ENCODE results near the gene SF3B5.
"Not testable (repeated sequence)": the region's sequence is repeated elsewhere in the genome, so short reads cannot be mapped to it uniquely, and the experiment has no call there.

SF3B5 gene

DNA sequence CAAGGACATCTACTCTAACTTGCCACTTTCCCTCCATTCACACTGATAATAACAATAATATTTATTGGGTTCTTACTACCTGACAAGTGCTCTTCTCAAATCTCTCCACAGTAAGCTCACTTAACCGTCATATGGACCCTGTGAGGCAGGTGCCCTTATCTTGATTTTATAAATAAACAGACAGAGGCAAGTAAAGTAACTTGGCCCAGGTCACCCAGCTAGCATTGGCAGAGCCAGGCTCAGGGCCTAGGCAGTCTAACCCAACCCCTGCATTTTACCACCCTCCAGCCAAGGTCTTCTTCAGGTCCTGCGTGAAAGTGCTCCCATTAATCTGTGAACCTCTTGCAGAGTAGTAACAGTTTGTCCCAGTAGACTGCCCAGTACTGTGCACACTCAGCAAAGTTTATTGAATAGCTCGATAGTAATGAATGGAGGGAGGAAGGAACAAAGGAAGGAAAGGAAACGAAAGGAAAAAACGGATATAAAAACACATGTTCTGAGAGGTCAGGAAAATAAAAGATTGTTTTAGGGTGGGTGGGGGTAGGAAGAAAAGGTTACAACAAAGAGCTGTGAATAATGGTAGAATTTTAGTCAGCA, 38.0 kb upstream of the SF3B5 start:
- Histone ChIP-seq H3K27ac (ENCODE audit: low read depth, low read length) (no peak overlapping the region), H3K4me3 (ENCODE audit: low read length) (no peak overlapping the region), H3K79me2 (ENCODE audit: control insufficient read depth, low read length) (no peaks in the 10 kb centered on the region), H4K20me1 (ENCODE audit: control insufficient read depth, insufficient read depth, low read depth, low read length) (no peaks in the 10 kb centered on the region), H3K36me3 (ENCODE audit: control insufficient read depth, low read length) (no peaks in the 10 kb centered on the region), H3K4me1 (ENCODE audit: control insufficient read depth, low read length) (no peaks in the 10 kb centered on the region), H3F3A (ENCODE audit: control insufficient read depth, insufficient read depth) (no peaks in the 10 kb centered on the region), H3K9me3 (ENCODE audit: control insufficient read depth, insufficient read depth, low read length) (no peaks in the 10 kb centered on the region), H3K9me2 (replicated peaks; ENCODE audit: control insufficient read depth, low read length) (no peaks in the 10 kb centered on the region), H3K27me3 (ENCODE audit: control insufficient read depth, low read length) (peaks cover 9% of the 10 kb centered on the region), H3K4me2 (ENCODE audit: low read length) (no peak overlapping the region)
- no peak for TF ChIP-seq EZH2phosphoT487 (IDR thresholded peaks at IDR 0.05; ENCODE audit: borderline replicate concordance, low read length)
- TF ChIP-seq, protein P1, sequence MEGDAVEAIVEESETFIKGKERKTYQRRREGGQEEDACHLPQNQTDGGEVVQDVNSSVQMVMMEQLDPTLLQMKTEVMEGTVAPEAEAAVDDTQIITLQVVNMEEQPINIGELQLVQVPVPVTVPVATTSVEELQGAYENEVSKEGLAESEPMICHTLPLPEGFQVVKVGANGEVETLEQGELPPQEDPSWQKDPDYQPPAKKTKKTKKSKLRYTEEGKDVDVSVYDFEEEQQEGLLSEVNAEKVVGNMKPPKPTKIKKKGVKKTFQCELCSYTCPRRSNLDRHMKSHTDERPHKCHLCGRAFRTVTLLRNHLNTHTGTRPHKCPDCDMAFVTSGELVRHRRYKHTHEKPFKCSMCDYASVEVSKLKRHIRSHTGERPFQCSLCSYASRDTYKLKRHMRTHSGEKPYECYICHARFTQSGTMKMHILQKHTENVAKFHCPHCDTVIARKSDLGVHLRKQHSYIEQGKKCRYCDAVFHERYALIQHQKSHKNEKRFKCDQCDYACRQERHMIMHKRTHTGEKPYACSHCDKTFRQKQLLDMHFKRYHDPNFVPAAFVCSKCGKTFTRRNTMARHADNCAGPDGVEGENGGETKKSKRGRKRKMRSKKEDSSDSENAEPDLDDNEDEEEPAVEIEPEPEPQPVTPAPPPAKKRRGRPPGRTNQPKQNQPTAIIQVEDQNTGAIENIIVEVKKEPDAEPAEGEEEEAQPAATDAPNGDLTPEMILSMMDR (IDR thresholded peaks at IDR 0.05; ENCODE audit: low read depth, low read length, poor library complexity, severe bottlenecking): no peak

DNA sequence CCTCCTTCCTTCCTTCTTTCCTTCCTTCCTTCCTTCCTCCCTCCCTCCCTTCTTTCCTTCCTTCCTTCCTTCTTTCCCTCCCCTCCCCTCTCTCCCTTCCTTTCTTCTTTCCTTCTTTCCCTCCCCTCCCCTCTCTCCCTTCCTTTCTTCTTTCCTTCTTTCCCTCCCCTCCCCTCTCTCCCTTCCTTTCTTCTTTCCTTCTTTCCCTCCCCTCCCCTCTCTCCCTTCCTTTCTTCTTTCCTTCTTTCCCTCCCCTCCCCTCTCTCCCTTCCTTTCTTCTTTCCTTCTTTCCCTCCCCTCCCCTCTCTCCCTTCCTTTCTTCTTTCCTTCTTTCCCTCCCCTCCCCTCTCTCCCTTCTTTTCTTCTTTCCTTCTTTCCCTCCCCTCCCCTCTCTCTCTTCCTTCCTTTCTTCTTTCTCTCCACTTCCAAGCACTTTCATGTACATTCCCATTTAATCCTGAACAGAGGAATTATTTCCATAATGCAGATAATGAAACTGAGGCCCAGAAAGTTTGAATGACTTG, 36.9 kb upstream of the SF3B5 start:
- H3K9me2 ChIP-seq (replicated peaks; ENCODE audit: control insufficient read depth, low read length); H3K4me1 ChIP-seq (ENCODE audit: control insufficient read depth, low read length); H3K9me3 ChIP-seq (ENCODE audit: control insufficient read depth, insufficient read depth, low read length); H3K27ac ChIP-seq (ENCODE audit: low read depth, low read length); H3K4me3 ChIP-seq (ENCODE audit: low read length); H3K79me2 ChIP-seq (ENCODE audit: control insufficient read depth, low read length); H3F3A ChIP-seq (ENCODE audit: control insufficient read depth, insufficient read depth); H3K27me3 ChIP-seq (ENCODE audit: control insufficient read depth, low read length); H3K36me3 ChIP-seq (ENCODE audit: control insufficient read depth, low read length); H4K20me1 ChIP-seq (ENCODE audit: control insufficient read depth, insufficient read depth, low read depth, low read length); H3K4me2 ChIP-seq (ENCODE audit: low read length): not testable (repeated sequence)

DNA sequence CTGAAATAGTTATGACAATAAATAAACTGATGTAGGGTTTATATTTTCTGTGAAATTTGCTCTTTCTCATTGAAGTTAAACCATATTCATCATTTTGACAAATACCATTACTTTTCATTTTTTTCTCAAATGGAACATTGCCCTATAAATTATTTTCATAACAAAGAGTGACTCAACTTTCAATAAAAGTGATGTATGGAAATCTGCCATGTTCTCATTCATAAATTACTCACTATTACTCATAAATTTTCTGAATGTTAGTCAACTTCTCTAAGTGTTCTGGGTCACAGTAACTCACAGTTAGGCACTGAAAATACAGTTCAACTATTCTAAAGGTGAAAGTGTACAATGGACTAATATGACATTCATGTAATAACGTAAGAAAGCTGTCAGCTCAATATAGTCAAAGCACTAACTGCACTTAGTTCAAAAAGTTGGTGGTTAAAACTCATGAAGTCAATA, 35.9 kb upstream of the SF3B5 start:
- Histone ChIP-seq H3K4me3 (ENCODE audit: low read length) (no peak overlapping the region), H3F3A (ENCODE audit: control insufficient read depth, insufficient read depth) (no peaks in the 10 kb centered on the region), H3K4me2 (ENCODE audit: low read length) (no peak overlapping the region)

DNA sequence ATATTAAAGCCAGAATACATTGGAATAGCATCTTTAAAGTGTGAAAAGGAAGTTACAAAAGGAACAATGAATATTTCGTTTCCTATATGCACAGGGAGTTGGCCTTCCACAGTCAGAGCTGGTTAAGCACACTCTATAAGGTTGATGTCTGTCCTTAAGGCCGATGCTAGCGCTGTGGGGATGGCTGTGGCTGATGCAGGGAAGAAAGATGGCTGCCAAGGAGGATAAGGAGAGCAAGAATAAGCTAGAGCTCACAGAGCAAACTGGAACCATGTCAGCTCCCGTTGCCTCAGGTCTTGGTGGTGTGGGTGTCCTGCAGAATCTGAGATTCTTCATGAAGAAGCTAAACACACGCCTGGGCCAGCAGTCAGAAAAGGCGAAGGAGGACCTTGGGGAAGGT, 34.1 kb upstream of the SF3B5 start:
- H3K4me1 ChIP-seq (ENCODE audit: control insufficient read depth, low read length): no peaks in the 10 kb centered on the region; the same call in 1 of the 2 replicates
- no peaks in the 10 kb centered on the region for H3K79me2 ChIP-seq (ENCODE audit: control insufficient read depth, low read length)
- H3K4me2 ChIP-seq (ENCODE audit: low read length): no peak overlapping the region
- no peaks in the 10 kb centered on the region for H4K20me1 ChIP-seq (ENCODE audit: control insufficient read depth, insufficient read depth, low read depth, low read length)
- H3K9me2 ChIP-seq (replicated peaks; ENCODE audit: control insufficient read depth, low read length): no peaks in the 10 kb centered on the region
- H3K4me3 ChIP-seq (ENCODE audit: low read length): no peak overlapping the region
- H3K27me3 ChIP-seq (ENCODE audit: control insufficient read depth, low read length): peaks cover 9% of the 10 kb centered on the region
- H3K36me3 ChIP-seq (ENCODE audit: control insufficient read depth, low read length): no peaks in the 10 kb centered on the region
- no peak overlapping the region for H3K27ac ChIP-seq (ENCODE audit: low read depth, low read length)
- TF ChIP-seq, protein P1 (IDR thresholded peaks at IDR 0.05; ENCODE audit: low read depth, low read length, poor library complexity, severe bottlenecking): no peak
- no peaks in the 10 kb centered on the region for H3K9me3 ChIP-seq (ENCODE audit: control insufficient read depth, insufficient read depth, low read length)
- H3F3A ChIP-seq (ENCODE audit: control insufficient read depth, insufficient read depth): no peaks in the 10 kb centered on the region

More for the DNA sequence above, 35.9 kb upstream of the SF3B5 start:
- Histone ChIP-seq H3K9me3 (ENCODE audit: control insufficient read depth, insufficient read depth, low read length) (no peaks in the 10 kb centered on the region), H3K36me3 (ENCODE audit: control insufficient read depth, low read length) (no peaks in the 10 kb centered on the region), H3K4me1 (ENCODE audit: control insufficient read depth, low read length) (no peaks in the 10 kb centered on the region), H3K27ac (ENCODE audit: low read depth, low read length) (no peak overlapping the region), H3K9me2 (replicated peaks; ENCODE audit: control insufficient read depth, low read length) (no peaks in the 10 kb centered on the region), H3K27me3 (ENCODE audit: control insufficient read depth, low read length) (peaks cover 9% of the 10 kb centered on the region), H4K20me1 (ENCODE audit: control insufficient read depth, insufficient read depth, low read depth, low read length) (no peaks in the 10 kb centered on the region), H3K79me2 (ENCODE audit: control insufficient read depth, low read length) (no peaks in the 10 kb centered on the region)
- TF ChIP-seq, protein P1 (IDR thresholded peaks at IDR 0.05; ENCODE audit: low read depth, low read length, poor library complexity, severe bottlenecking): no peak
- no peak for TF ChIP-seq EZH2phosphoT487 (IDR thresholded peaks at IDR 0.05; ENCODE audit: borderline replicate concordance, low read length)
